ENCODE data around the gene MAMLD1.
A peak's percentile ranks its signal among the peaks of the same experiment; 100 is the strongest.

Gene MAMLD1

DNA sequence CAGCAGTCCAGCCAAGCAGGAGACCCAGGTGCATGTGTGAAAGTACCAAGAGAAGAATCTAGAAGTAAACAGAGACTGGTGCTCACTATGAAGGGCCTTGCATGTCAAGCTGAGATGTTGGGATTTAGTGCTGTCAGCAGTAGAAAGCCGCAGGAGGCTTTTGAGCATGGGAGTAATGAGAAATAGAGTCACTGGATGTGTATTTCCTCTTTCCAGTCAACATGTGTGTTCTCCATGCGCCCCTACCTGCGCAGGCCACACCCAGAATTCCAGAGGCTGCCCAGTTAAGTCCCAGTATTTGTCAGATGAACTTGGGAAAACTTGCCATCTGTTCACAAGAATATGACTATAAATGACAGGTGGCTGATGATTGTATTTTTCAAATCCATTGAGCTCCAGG lies 4.5 kb upstream of the MAMLD1 start:
- no peak for DNase-seq

DNA sequence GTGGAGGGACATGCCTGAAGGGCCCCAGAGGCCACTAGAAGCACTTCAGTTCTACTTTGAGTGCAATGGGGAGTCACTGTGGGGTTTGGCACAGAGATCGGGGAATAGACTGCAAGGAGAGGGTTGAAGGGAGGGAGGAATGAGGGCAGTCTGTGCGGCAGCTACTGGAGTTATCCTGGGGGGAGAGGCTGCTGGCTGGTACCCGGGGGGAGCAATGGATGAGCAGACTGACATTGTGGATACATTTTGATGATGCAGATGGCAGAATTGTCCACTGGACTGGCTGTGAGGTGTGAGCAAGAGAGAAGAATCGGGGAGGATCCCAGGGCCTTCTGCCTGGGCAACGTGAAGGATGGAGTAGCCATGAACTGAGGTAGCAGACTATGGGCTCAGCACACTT lies 2.8 kb upstream of the MAMLD1 start:
- DNase-seq = no peak

DNA sequence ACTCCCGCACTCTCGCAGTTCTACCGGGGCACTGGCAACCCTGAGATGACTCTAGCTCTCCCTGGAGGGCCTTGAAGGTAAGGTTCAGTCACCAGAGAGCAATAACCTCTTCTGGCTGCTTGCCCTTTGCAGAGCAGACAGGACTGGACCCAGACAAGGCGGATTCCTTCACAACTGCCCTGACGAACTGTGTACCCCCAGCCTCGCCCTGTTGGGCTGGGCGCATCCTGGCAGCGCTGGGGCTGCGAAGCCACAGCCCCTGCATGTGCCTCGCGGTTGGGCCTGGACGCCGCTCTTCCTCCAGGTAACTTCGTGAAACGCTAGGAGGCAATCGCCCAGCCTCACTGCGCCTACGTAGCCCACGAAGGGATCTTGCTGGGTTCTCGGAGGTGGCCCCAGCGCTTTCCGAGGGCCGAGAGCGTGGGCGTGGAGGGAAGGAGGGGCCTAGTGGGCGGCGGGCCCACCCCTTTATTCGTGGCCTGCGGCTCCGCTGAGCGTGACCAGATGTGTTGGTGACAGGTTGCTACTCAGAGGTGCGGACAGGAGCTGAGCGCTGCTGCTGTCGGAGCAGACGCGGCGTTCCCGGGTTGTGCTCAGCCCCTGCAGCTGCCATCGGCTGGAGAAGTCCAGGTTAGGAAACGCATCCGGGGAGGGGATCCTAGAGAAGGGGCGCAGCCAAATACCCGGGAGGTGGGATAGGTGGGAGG lies 1.9 kb upstream of the MAMLD1 start:
- peak; percentile 43 for DNase-seq

DNA sequence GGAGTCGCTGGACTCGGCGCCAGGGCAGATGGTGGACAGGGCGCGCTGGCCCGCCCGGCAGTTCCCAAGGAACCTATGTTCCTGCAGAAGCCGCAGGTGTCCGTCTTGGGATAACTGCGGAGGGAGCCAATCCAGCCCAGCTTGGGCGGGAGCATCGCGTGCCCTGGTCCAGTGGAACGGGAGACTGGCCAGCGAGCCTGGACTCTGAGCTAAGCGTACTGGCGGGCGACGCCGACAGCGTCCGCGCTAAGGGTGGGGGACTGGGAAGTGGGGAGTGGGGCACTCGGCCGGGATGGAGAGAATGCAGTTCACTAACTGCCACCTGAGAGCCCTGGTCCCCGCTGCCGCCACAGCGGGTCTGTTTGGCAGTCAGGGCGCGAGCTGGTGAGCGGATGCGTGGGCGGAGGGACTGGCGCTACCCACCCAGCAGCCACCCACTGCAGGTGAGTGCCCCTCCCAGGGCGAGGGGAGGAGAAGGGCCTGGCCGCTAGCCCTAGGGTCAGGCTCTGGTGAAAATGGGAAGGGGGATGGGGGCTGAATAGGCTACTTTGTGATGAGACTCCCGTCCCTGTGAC lies 1.3 kb upstream of the MAMLD1 start:
- DNase-seq = peak; percentile 34

DNA sequence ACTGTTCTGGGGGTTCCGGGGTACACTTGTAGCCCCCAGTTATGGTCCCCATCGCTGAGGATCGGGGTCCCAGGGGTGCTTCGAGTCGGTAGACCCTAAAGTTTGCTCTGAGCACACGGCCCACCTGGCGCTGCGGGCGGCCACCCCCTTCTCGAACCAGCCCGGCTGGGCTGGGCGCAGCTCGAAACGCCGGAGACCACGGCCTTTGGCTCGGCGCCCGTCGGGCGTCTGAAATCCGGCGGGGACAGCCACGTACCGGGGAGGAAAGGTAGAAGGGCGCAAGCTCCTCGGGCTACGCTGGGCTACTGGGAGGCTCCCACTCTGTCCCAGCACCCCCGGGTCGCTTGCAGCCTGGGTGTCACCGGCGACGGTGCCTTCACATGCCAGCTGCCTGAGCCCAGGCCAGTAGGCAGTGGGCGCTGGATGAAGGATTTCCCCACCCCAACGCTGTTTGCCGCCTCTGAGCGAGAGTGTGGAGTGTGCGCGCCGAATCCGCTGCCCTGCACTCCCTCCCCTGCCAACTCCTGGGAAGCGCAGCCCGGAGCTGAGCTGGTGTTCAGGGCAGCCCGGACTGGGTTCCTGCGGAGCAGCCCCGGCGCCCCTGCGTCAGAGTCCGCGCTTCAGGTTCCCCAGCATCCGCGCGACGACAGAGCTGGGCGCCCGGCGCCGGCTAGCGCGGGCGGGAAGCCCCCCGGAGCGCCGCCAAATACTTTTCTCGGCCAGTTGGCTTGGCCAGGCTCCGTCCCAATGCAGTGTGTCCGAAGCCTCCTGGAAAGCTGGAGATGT lies 637 bp downstream of the MAMLD1 start:
- peak; percentile 17 for DNase-seq

DNA sequence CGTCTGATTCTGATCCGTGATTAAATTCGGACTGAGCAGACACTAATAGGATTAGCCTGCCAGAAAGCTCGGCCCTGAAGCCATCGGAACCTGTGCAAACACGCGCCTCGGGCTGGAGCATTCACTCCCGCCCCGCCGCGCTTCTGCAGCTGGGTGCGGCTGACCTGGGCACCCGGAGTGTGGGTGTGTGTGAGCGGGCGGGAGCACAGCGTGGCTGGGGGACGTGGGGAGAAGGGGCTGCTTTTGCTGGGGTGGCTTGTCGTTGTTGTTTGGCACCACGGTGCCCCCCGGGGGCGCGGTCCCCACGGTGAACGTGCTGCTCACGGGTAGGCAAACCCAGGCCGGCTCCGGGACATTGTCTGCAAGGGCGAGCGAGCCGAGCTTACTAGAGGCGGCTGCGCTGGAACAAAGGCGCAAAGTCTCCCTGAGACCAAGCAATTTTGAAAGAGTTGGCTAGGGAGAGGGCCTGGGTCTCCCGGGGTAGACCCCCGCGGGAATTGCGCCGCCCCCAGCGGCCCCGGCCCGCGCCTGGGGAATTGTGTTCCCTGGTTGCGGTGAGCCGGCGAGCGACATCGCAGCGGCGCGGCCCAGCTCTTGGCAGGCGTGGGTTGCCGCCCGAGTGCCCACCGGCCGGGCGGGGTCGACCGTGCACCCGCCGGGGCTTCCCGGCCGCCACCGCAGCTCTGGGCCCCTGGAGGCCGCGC lies 1.4 kb downstream of the MAMLD1 start:
- DNase-seq = peak; percentile 29

DNA sequence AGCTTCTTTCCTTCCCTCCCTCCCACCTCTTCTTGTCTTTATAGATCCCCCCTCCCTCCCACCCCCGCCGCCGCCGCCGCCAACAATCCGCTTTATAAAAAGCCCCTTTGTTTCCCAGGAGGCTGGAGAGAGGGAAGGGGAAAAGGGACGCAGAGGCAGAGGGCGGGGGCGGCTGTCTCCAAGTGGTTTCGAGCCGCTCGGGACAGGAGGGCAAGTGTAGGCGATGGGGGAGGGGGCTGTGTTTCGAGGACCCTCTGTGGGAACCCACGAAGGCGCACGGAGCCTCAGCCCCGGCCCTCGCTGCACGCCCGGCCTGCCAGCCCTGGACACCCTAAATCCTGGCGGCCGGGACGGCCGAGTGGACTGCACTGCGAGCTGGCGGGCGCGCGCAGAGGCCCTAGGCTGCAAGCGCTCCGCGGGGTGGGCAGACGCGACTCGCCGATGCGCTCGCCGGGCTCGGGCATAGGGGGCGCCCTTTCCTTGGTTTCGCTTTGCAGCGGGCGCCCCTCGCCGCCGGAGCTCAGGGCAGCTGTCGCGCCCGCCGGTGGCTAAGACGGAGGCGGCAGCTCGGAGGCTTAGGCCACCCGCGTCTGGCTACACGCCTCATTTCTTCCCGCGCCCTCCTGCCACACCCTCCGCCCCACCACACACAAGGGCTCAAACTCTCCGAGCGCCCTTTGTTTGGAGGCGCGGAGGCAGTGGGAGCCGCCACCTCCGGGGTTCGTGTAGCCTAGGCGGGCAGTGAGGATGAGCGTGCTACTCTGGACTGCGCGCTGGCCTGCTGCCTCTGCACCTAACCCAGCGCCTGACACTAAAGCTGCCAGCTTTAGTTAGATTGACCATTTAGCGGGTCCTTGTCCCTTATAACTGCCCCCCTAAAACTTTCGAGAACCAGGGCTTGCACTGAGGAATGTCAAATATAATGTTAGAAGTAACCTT lies 2.2 kb downstream of the MAMLD1 start:
- DNase-seq = peak; percentile 56

DNA sequence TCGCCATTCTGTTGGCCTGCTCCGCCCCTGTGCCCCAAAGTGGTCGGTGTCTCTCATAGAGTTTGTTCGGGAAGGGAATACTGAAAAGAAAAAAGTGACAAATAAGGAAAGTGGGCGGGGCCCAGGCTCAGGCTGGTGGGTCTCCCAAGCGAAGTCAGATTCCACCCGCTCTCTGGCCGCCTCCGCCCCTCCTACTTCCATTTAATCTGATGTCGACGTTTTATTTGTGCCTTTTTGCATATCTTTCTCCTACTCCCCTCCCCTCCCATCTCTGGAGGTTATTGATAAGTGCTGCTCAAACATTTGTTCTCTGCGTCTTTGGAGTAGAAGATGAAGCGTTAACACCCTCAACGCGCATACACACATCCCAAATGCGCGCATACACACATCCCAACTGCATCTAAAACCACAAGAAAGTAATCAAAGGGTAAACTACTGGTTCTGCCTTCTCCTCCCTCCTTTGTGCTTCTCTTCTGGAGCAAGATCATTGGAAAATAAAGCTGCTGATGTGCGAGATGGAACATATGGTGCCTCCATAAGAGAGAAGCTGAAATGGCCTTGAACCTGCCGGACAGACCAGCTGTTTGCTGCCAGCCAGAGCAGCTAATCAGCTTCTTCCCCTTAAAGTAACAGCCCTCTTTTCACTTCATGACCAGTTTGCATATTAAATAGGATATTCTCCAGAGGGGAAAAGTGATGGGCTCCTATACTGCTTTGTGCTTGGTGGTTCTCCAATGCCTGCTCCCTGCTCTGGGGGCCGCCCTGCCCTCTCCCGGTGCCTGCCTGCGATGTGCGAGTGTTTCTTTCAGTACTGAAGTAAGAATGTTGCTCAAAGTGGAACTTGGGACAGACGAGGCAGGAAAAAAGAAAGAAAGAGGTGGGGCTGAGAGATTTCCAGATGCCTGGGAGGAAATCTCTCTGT lies 3.1 kb downstream of the MAMLD1 start:
- no peak for DNase-seq

DNA sequence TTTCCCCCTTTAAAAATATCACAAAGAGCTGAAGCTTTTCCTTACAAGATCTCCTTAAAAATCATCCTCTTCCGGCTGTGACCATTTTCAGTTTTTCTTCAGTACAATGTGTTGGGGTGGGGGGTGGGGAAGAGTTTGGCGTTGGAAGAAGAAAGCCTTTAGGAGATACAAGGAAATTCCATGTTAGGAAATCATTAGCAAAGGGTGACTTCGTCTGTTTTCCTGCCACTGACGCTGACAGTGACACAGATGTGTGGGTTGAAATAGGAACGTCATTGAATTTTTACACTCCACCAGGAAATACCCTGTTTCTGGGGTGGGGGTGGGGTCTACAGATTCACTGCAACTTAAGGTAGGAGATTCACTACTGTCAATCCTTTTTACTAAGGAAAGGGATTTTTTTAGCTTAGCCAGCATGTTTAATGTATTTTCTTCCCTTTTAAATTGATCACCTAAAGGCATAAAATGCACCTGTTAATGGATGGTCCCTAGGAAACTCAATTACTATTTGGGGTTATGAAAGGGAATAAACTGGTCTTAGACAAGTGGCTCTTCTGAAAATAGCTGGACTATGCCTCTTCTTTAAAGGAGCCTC lies 3.9 kb downstream of the MAMLD1 start:
- DNase-seq = no peak

DNA sequence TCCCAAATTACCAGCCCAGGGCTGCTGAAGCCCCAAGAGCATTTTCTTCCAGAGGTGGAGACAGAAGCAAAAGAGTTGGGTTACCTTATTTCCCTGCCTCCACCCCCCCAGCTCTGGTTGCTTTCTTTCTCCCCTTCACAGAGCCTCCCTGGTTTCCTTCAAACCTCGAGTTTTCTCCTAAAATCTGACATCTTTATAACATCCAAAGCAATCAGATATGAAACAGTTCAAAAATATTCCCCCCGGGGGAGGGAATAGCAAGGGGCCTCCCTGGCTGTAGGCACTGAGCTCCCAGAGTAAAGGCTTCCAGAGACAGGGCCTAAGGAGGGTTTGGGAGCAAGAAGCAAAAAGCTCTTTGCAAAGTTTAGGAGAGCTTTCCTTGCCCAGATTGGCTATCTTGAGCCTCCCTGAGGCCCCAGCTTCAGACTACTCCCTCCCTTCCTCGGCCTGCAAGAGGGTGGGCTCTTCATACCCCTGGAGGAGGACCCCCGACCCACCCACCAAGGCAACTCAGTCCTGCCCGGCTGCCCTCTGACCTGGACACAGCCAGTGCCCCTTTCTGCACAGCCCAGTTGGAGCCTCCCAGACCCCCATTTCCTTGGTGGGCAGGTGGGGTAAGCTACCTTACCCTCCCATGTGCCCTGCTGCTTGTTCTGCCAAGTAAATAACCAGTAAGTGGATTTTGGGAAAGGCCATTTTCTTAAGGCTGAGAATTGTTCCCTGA lies 7.6 kb downstream of the MAMLD1 start:
- DNase-seq = no peak

DNA sequence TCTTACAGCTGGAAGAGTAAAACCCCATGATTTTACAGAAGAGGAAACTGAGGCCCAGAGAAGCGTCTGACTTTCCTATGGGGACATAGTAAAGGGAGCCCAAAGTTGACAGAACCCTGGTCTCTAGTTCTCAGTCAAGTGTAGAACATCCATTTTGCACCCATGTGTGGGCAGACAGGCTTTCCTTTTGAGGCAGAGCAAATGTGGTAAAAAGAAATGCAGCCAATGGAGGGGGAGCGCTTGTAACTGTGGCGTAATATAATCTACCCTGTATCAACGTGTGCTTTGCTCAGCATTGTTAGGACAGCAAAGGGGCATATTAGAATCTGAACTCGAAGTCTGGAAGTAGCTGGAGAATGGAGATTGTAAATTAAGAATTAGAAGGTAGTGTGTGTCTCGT lies 8.8 kb downstream of the MAMLD1 start:
- no peak for DNase-seq

DNA sequence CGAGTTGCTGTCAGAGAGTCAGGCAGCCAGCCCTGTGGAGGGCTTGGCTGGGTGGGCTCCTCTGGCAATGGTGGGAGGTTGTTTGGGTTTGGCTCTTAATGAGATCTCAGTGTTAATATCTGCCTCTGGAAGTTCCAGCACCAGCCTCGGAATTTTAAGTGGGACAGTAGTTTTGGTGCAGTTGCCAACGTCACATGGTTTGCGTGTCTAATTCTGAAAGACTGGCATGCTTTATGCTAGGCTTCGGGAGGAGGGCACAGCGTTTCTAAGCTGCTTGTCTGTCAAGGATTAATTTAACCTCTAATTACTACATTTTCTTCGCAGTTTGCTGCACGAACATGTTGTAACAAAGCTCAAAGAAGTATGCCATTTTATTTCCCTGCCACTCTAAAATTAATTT lies 9.2 kb downstream of the MAMLD1 start:
- no peak for DNase-seq

DNA sequence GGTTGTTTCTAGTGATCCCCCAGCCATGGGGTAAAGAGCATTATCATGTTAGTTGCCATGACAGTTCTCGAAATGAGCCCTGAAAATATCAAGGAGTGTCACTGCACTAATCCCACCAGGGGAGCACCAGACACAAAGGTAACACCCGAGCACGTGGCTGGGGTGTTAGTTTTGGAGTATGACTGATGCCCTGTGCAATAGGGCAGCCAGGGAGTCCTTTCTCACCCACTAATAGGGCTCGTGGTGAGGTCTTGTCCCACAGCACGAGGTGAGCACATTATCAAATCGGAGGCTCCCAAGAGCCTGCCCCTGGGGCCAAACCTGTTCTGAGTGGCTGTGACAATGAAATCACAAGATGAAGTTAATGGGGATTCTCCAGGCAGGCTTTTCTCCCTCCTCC lies 9.6 kb downstream of the MAMLD1 start:
- no peak for DNase-seq

DNA sequence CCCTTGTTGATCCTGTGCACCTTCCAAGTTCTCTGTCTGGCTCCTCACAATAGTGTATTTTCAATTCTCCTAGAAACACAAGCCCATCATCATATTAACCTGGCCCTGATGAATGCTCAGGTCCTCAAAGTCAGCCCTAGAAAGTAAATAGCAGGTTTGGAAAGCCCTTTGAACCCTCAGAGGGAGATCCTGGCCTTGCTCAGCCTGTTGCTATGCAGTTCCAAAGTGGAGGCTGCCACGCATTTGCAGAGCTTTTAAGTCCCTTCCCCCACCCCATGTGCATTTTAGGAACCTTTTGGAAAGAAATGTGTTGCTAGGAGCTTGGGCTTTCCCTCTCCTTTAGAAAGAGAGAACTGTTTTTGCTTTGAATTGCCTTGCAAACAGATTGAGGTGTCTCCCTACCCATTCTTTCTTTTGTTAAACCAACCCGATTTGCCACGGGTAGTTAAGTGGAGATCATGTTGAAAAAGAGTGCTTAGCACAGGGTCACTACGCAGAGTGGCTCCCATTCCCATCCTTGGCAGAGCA lies 12.2 kb downstream of the MAMLD1 start:
- no peak for DNase-seq

DNA sequence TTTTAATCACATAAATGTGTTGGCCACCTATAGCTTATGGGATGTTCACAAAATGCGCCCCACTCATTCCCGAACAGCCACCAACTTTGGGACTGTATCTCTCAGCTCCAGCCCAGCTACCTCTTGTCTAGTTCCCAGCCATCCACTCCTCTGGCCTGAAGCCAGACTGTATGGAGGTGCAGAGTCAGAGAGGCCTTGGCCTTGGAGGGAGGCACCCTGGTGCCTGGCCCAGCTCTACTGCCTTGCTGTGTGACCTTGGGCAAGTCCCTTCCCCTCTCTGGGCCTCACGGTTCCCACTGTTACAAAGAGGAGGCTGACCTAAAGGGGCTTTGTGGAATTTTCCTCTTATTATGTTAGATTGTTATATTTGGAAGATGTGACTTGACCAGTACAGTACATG lies 13.9 kb downstream of the MAMLD1 start:
- no peak for DNase-seq

DNA sequence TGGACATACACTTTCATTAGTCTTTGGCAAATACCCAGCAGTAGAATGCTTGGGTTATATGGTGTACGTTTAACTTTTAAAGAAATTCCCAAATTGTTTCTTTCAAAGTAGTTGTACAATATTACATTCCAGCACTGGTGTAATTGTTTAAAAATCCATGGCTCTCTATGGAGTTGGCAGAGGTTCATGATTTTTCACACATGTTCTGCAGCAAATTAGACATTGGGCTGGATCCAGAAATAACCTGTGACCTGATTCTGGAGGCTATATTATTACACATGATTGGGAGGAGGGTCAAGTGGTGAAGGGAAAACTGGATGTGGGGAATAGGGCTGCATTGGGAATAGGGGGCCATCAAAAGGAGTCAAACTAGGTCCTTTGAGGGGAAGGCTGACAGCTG lies 41.9 kb downstream of the MAMLD1 start:
- no peak for DNase-seq

DNA sequence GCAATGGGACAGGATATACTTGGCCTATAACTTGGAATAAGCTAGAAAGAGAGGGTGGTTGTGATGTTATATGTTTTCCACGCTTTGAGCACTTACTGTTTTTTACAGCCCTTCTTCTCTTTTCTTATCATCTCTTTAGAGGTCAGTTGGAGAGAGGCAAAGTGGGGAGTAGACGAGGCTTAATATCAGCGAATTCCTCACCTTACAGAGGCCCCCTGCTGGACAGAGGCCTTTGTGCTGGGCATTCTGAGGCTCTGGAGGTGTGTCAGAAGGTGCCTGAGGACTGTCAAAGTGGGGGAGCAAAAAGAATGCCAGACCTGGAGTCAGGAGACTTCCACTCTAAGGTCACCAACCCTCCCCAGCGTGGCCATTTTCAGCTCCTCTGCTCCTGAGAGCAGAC lies 42.5 kb downstream of the MAMLD1 start:
- DNase-seq = no peak

DNA sequence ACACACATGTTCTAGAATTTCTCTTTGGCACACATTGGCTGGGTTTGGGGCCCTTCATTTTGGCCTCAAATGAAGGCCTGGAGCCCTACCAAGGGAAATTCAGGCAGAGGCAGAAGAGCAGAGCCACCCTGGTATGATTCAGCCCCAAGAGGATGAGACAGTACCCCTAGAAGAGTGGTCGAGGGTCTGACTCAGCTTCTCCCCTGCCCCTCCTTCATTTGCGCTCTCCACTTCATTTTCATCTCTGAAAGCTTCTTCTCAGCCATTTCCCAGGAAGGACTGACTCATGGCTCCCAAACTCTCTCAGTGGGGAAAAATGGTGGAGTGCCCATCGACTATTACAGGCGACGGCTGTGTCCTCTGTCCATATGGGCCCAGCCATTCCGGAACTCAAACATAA lies 43.5 kb downstream of the MAMLD1 start:
- DNase-seq = no peak

DNA sequence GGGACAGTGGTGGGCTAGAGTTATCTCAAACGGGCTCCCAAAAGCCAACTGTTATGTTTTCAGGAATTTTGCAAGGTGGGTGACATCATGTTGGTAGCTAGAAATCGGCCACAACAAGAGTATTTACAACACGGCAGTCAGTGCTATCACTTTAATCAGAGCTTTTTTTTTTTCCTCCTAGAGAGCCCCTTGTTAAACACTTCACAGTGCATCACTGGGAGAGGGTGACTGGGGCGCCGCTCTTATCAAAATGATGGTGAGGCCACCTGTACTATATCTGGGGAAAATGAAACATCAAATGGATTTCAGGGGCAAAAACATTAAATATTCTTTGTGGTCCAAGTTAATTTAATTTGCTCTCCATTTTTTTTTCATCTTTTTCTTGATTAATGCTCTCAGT lies 44.9 kb downstream of the MAMLD1 start:
- DNase-seq = no peak

DNA sequence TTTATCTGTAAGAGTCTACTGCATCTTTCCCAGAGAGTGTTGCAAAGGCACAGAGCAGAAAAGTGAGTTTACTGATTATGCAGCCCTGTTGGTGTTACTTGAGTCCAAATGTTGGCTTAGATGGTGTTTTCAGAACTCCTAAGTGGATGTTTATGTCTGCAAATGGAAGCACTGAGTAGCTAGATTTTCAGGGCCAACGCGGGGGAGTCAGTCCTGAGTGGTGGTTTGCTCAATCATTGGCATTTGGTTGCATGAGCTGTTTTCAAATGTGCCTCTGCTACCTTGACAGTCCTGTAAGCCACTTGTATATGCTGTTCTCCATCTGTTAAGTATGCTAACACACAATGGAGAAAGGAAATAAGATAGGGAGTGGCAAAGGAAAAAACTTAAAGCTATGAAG lies 45.4 kb downstream of the MAMLD1 start:
- DNase-seq = no peak
